Esophagus muscularis mucosa (tissue), 3 donors: Measurements from ENCODE around the gene GDA.

Source experiments
- CTCF ChIP-seq, 3 experiments: fragments of 200-600 bp in 2 of 3; fragments of 450-650 bp in 1 of 3; sonication (generic) in 2 of 3; IDR thresholded peaks; one replicate each; pipeline ENCODE4 v1.5.1; 2017 to 2019; ENCODE audit warnings: antibody characterized with exemption in 3 of 3, mild to moderate bottlenecking in 2 of 3, moderate library complexity in 1 of 3
- EP300 ChIP-seq: sonication (generic); formaldehyde crosslinking; IDR thresholded peaks from one replicate; pipeline ENCODE4 v1.6.1; 2017; ENCODE audit warnings: antibody characterized with exemption

- TF ChIP-seq CTCF (IDR thresholded peaks at IDR 0.05) (no peak), EP300 (no peak)
These were observed 6.1 kb downstream of the GDA start for GRCh38 chr9:72155301-72155700.
